K562 (cell line): ENCODE results near the gene MPIG6B. TPM values are rescaled to one million over a fixed set of nuclear protein-coding genes. Genes with fewer than 3 reads are reported as not detected.

Experiments used
- ADNP ChIP-seq: fragments of 200-800 bp; sonication (Bioruptor generic); IDR thresholded peaks from 2 replicates; pipeline ENCODE4 v1.6.1; 2016; ENCODE audit warnings: missing genetic modification characterization, missing compliant biosample characterization
- BCOR ChIP-seq: fragments of 450-650 bp; IDR thresholded peaks from 2 replicates; pipeline ENCODE4 v1.6.1; 2016
- CREB1 ChIP-seq, 2 experiments: sonication (generic) in 1 of 2; formaldehyde crosslinking in 1 of 2; IDR thresholded peaks; 2 replicates each; pipeline versions ENCODE4 v1.6.1 to v1.8.0; 2012 to 2022; ENCODE audit warnings: inconsistent platforms in 1 of 2, mild to moderate bottlenecking in 1 of 2, missing genetic modification reagents in 1 of 2, moderate library complexity in 1 of 2
- KDM5B ChIP-seq: fragments of 200-600 bp; sonication (generic); IDR thresholded peaks from 2 replicates; pipeline ENCODE4 v1.6.1; 2012; ENCODE audit warnings: low read depth, mild to moderate bottlenecking, moderate library complexity, low read length, control low read depth, inconsistent platforms; ENCODE audit not compliant: insufficient replicate concordance
- KLF1 ChIP-seq: fragments of 450-650 bp; IDR thresholded peaks from 2 replicates; pipeline ENCODE4 v1.6.1; 2016; ENCODE audit warnings: missing genetic modification characterization, missing compliant biosample characterization
- MAFG ChIP-seq: fragments of 450-650 bp; conservative IDR thresholded peaks from 2 replicates; pipeline ENCODE4 v1.6.1; 2016; ENCODE audit warnings: missing genetic modification characterization, missing compliant biosample characterization
- NCOR1 ChIP-seq: fragments of 450-650 bp; IDR thresholded peaks from 2 replicates; pipeline ENCODE4 v1.6.1; 2016; ENCODE audit warnings: mild to moderate bottlenecking, moderate library complexity
- NEUROD1 ChIP-seq: fragments of 150-350 bp; IDR thresholded peaks from 2 replicates; pipeline ENCODE4 v1.6.1; 2014; ENCODE audit warnings: borderline replicate concordance, low read length, low read depth; ENCODE audit not compliant: partially characterized antibody
- NFXL1 ChIP-seq: fragments of 450-650 bp; formaldehyde crosslinking; IDR thresholded peaks from 2 replicates; pipeline ENCODE4 v1.4.0; 2021; ENCODE audit warnings: mild to moderate bottlenecking
- POLR2AphosphoS2 ChIP-seq: IDR thresholded peaks from 2 replicates; pipeline ENCODE4 v1.6.1; 2012; ENCODE audit warnings: low read length, improper control_type of control experiment
- RBM14 ChIP-seq: fragments of 200-400 bp; formaldehyde crosslinking; IDR thresholded peaks from 2 replicates; pipeline ENCODE4 v1.6.1; 2018; ENCODE audit warnings: low read depth, mild to moderate bottlenecking, low read length, moderate library complexity, borderline replicate concordance; ENCODE audit not compliant: insufficient read depth
- SAP30 ChIP-seq: fragments of 200-600 bp; sonication (generic); IDR thresholded peaks from 2 replicates; pipeline ENCODE4 v1.6.1; 2012; ENCODE audit warnings: borderline replicate concordance, low read depth, mild to moderate bottlenecking, moderate library complexity, low read length, control low read depth, inconsistent platforms; ENCODE audit not compliant: insufficient read depth, poor library complexity, severe bottlenecking
- SIRT6 ChIP-seq: IDR thresholded peaks from one replicate; pipeline ENCODE4 v1.6.1; 2012; ENCODE audit warnings: low read depth, mild to moderate bottlenecking, control low read depth, inconsistent platforms, low read length, moderate library complexity
- SP1 ChIP-seq: sonication (generic); formaldehyde crosslinking; IDR thresholded peaks from 2 replicates; pipeline ENCODE4 v1.8.1; 2022; ENCODE audit warnings: mild to moderate bottlenecking, missing genetic modification reagents
- TRIM28 ChIP-seq: fragments of 450-650 bp; IDR thresholded peaks from 2 replicates; pipeline ENCODE4 v1.6.1; 2017
- ZNF224 ChIP-seq: sonication (generic); formaldehyde crosslinking; IDR thresholded peaks from 2 replicates; pipeline ENCODE4 v1.8.0; 2022; ENCODE audit warnings: mild to moderate bottlenecking, missing genetic modification reagents
- ZNF232 ChIP-seq: sonication (generic); formaldehyde crosslinking; IDR thresholded peaks from 2 replicates; pipeline ENCODE4 v1.8.0; 2022; ENCODE audit warnings: mild to moderate bottlenecking, missing genetic modification reagents
- ZNF253 ChIP-seq: fragments of 250-450 bp; sonication (Bioruptor Pico); conservative IDR thresholded peaks from 2 replicates; pipeline ENCODE4 v1.6.1; 2021; ENCODE audit warnings: mild to moderate bottlenecking
- ZNF316 ChIP-seq: fragments of 450-650 bp; IDR thresholded peaks from 2 replicates; pipeline ENCODE4 v1.6.1; 2016
- ZNF785 ChIP-seq: fragments of 250-450 bp; sonication (Bioruptor Pico); IDR thresholded peaks from 2 replicates; pipeline ENCODE4 v1.4.0; 2020; ENCODE audit warnings: mild to moderate bottlenecking
- polyA plus RNA-seq, 8 experiments: library from polyadenylated mRNA; depleted of rRNA in 4 of 8; stranded (reverse) in 5 of 8; unstranded in 3 of 8; fragments of >200 nt; fragmentation: Nextera tagmentation in 2 of 8; fragmentation: Illumina TruSeq in 1 of 8; extraction: Ambion mirVana in 2 of 8; extraction: Trizol in 1 of 8; gene quantifications; 2 replicates each; pipeline versions ENCODE4 v1.2.1 to v1.2.3, GENCODE V29; 2011 to 2014; ENCODE audit warnings: inconsistent platforms in 1 of 8, missing spikeins in 1 of 8
- total RNA-seq, 7 experiments: library from RNA; depleted of rRNA in 6 of 7; stranded (reverse); fragments of >200 nt in 6 of 7; fragmentation: Illumina TruSeq in 2 of 7; extraction: Trizol in 2 of 7; gene quantifications; 2 replicates each; pipeline versions ENCODE4 v1.2.1 to v1.2.3, GENCODE V29; 2011 to 2021; ENCODE audit warnings: low replicate concordance in 1 of 7
- TF ChIP-seq, protein P1 (sequence below): fragments of 250-450 bp; sonication (Bioruptor Pico); IDR thresholded peaks from 2 replicates; pipeline ENCODE4 v1.4.0; 2020; ENCODE audit warnings: mild to moderate bottlenecking
- TF ChIP-seq, protein P2 (sequence below): sonication (generic); formaldehyde crosslinking; IDR thresholded peaks from 2 replicates; pipeline ENCODE4 v1.8.0; 2022; ENCODE audit warnings: missing genetic modification reagents, mild to moderate bottlenecking, borderline replicate concordance
- TF ChIP-seq, protein P3 (sequence below): fragments of 450-650 bp; formaldehyde crosslinking; IDR thresholded peaks from 2 replicates; pipeline ENCODE4 v1.4.0; 2020; ENCODE audit warnings: mild to moderate bottlenecking, mixed read lengths

Gene MPIG6B
- total and polyA plus RNA-seq, 9 of the 15 experiments (the other 6 are each of a cell fraction or from before 2014, with no cell fraction given), result 0.11 to 1.2 (median 0.28) TPM; not detected in 1

DNA sequence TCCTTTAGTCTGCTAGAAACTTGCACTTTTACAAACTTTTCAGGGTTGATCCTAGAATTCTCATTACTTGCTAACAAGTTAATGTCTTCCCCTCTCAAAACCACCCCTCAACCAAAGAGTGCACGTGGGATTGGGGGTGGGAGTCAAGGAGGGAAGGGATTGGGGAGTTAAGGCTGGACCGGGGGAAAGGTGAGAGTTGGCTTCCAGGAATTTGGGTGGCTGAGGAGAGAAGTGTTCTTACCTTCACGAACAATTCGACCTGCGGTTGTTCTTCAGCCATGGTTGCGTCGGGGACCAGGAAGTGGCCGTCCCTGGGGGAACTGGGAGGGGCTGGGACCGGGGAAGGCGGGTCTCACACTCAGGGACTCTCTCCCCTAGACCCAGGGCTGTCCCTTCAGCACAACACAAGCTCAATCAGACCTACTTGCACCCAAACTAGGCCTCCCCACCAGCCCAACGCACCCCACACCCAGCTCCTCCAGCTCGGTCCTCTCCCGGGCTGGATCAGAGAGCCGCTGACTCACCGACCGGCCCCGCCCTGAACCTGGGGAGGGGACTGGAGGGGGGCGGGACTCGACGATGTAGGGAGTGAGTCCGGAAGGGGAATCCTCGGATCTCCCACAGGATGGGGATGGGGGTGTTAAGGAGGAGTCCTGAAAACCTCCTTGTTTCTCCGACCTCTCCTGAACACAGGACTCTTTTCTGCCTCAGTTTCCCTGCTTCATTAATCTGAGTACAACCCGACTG is 13.0 kb downstream of the MPIG6B start, which contains the start of gene CLIC1 (continued):
- peak; percentile 78 for TF ChIP-seq SAP30
- TF ChIP-seq ADNP (tag), result no peak
- TF ChIP-seq CREB1 (IDR thresholded peaks at IDR 0.05), result peak; percentile 66
- no peak for TF ChIP-seq CREB1 (CRISPR knock-in tag; IDR thresholded peaks at IDR 0.05)
- TF ChIP-seq NEUROD1, result peak; percentile 93
- no peak for TF ChIP-seq ZNF253 (CRISPR knock-in tag)
- no peak for TF ChIP-seq ZNF785 (CRISPR knock-in tag)
- TF ChIP-seq BCOR, result peak; percentile 91; the same call in 1 of the 2 replicates
- TF ChIP-seq SP1, result peak; percentile 88; the same call in 1 of the 2 replicates
- TF ChIP-seq NCOR1, result no peak
- peak; percentile 88 for TF ChIP-seq KDM5B
- TF ChIP-seq, protein P1, sequence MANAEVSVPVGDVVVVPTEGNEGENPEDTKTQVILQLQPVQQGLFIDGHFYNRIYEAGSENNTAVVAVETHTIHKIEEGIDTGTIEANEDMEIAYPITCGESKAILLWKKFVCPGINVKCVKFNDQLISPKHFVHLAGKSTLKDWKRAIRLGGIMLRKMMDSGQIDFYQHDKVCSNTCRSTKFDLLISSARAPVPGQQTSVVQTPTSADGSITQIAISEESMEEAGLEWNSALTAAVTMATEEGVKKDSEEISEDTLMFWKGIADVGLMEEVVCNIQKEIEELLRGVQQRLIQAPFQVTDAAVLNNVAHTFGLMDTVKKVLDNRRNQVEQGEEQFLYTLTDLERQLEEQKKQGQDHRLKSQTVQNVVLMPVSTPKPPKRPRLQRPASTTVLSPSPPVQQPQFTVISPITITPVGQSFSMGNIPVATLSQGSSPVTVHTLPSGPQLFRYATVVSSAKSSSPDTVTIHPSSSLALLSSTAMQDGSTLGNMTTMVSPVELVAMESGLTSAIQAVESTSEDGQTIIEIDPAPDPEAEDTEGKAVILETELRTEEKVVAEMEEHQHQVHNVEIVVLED (CRISPR knock-in tag), result peak; percentile 24; the same call in 1 of the 2 replicates
- TF ChIP-seq RBM14, result no peak
- TF ChIP-seq, protein P2, sequence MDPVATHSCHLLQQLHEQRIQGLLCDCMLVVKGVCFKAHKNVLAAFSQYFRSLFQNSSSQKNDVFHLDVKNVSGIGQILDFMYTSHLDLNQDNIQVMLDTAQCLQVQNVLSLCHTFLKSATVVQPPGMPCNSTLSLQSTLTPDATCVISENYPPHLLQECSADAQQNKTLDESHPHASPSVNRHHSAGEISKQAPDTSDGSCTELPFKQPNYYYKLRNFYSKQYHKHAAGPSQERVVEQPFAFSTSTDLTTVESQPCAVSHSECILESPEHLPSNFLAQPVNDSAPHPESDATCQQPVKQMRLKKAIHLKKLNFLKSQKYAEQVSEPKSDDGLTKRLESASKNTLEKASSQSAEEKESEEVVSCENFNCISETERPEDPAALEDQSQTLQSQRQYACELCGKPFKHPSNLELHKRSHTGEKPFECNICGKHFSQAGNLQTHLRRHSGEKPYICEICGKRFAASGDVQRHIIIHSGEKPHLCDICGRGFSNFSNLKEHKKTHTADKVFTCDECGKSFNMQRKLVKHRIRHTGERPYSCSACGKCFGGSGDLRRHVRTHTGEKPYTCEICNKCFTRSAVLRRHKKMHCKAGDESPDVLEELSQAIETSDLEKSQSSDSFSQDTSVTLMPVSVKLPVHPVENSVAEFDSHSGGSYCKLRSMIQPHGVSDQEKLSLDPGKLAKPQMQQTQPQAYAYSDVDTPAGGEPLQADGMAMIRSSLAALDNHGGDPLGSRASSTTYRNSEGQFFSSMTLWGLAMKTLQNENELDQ (CRISPR knock-in tag), result peak; percentile 39; the same call in 1 of the 2 replicates
- TF ChIP-seq KLF1, result peak; percentile 69; the same call in 1 of the 2 replicates
- peak; percentile 89 for TF ChIP-seq ZNF224
- peak; percentile 3; the same call in 1 of the 2 replicates for TF ChIP-seq NFXL1 (CRISPR knock-in tag)
- peak; percentile 90 for TF ChIP-seq ZNF316
- TF ChIP-seq ZNF232 (CRISPR knock-in tag), result peak; percentile 95
- TF ChIP-seq SIRT6, result peak; percentile 43
- peak; percentile 96 for TF ChIP-seq POLR2AphosphoS2
- TF ChIP-seq TRIM28, result peak; percentile 70; the same call in 1 of the 2 replicates
- TF ChIP-seq, protein P3, sequence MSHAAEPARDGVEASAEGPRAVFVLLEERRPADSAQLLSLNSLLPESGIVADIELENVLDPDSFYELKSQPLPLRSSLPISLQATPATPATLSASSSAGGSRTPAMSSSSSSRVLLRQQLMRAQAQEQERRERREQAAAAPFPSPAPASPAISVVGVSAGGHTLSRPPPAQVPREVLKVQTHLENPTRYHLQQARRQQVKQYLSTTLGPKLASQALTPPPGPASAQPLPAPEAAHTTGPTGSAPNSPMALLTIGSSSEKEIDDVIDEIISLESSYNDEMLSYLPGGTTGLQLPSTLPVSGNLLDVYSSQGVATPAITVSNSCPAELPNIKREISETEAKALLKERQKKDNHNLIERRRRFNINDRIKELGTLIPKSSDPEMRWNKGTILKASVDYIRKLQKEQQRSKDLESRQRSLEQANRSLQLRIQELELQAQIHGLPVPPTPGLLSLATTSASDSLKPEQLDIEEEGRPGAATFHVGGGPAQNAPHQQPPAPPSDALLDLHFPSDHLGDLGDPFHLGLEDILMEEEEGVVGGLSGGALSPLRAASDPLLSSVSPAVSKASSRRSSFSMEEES, result no peak
- peak; percentile 78 for TF ChIP-seq MAFG (tag)
